ENCODE data around the gene NFASC.

Gene NFASC

GRCh38 chr1:204977318-204977717 is 106.7 kb downstream of the NFASC start:
- Histone ChIP-seq H3K9me3 (replicated peaks; ENCODE audit: insufficient read depth, low read length) (no peaks in the 10 kb centered on the region), H3K9me2 (replicated peaks; ENCODE audit: insufficient read depth, low read length) (no peaks in the 10 kb centered on the region), H2AFZ (ENCODE audit: low read length) (no peak overlapping the region), H3K4me3 (ENCODE audit: low read length) (no peak overlapping the region), H3K79me2 (ENCODE audit: low read length) (no peaks in the 10 kb centered on the region), H3K4me1 (ENCODE audit: low read length) (peaks cover 12% of the 10 kb centered on the region), H3K27me3 (replicated peaks; ENCODE audit: insufficient read depth, low read length) (peaks cover 56% of the 10 kb centered on the region), H3K4me2 (ENCODE audit: low read depth, low read length) (no peak overlapping the region), H3F3A (ENCODE audit: insufficient read depth, low read length) (no peaks in the 10 kb centered on the region), H3K27ac (ENCODE audit: low read length) (no peak overlapping the region), H3K36me3 (replicated peaks; ENCODE audit: insufficient read depth, low read length) (no peaks in the 10 kb centered on the region), H3K9ac (ENCODE audit: low read length) (no peak overlapping the region), H4K20me1 (ENCODE audit: insufficient read depth, low read length) (no peaks in the 10 kb centered on the region)
- DNase-seq, result peak; percentile 15
- TF ChIP-seq EZH2phosphoT487 (IDR thresholded peaks at IDR 0.05; ENCODE audit: low read length), result no peak
- TF ChIP-seq EZH2 (optimal IDR thresholded peaks at IDR 0.05; ENCODE audit: low read depth, low read length), result no peak
- no peak for TF ChIP-seq CTCF (IDR thresholded peaks at IDR 0.05; ENCODE audit: low read length)

DNA sequence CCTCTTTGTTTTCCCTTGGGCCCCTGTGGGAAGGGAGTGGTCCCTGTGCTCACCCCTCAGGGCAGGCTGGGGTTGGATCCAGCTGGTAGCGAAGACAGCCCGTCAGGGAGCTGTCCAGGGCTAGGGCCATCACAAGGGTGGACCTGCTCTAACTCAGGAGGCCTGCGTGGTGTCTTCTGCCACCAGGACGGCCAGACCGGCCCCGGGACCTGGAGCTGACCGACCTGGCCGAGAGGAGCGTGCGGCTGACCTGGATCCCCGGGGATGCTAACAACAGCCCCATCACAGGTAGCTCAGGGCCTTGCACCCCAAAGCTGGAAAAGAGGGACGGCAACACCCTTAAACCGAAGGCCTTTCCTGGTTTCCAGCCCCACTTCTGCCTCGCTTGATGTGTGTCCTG is 108.1 kb downstream of the NFASC start:
- Histone ChIP-seq H2AFZ (ENCODE audit: low read length) (no peak overlapping the region), H3F3A (ENCODE audit: insufficient read depth, low read length) (no peaks in the 10 kb centered on the region), H3K4me1 (ENCODE audit: low read length) (no peaks in the 10 kb centered on the region), H3K79me2 (ENCODE audit: low read length) (no peaks in the 10 kb centered on the region), H3K9ac (ENCODE audit: low read length) (no peak overlapping the region), H3K36me3 (replicated peaks; ENCODE audit: insufficient read depth, low read length) (no peaks in the 10 kb centered on the region), H3K9me3 (replicated peaks; ENCODE audit: insufficient read depth, low read length) (no peaks in the 10 kb centered on the region), H3K4me2 (ENCODE audit: low read depth, low read length) (no peak overlapping the region), H3K4me3 (ENCODE audit: low read length) (no peak overlapping the region), H4K20me1 (ENCODE audit: insufficient read depth, low read length) (no peaks in the 10 kb centered on the region), H3K27me3 (replicated peaks; ENCODE audit: insufficient read depth, low read length) (peaks cover 52% of the 10 kb centered on the region), H3K27ac (ENCODE audit: low read length) (no peak overlapping the region), H3K9me2 (replicated peaks; ENCODE audit: insufficient read depth, low read length) (no peaks in the 10 kb centered on the region)
- no peak for DNase-seq
- TF ChIP-seq EZH2phosphoT487 (IDR thresholded peaks at IDR 0.05; ENCODE audit: low read length) (no peak), CTCF (IDR thresholded peaks at IDR 0.05; ENCODE audit: low read length) (no peak), EZH2 (optimal IDR thresholded peaks at IDR 0.05; ENCODE audit: low read depth, low read length) (no peak)

- Histone ChIP-seq H3K9ac (ENCODE audit: low read length) (no peak overlapping the region), H3K4me3 (ENCODE audit: low read length) (no peak overlapping the region), H3K79me2 (ENCODE audit: low read length) (no peaks in the 10 kb centered on the region), H2AFZ (ENCODE audit: low read length) (no peak overlapping the region), H3K9me3 (replicated peaks; ENCODE audit: insufficient read depth, low read length) (no peaks in the 10 kb centered on the region), H3K9me2 (replicated peaks; ENCODE audit: insufficient read depth, low read length) (no peaks in the 10 kb centered on the region), H3K27ac (ENCODE audit: low read length) (no peak overlapping the region), H3K4me1 (ENCODE audit: low read length) (no peaks in the 10 kb centered on the region), H3K36me3 (replicated peaks; ENCODE audit: insufficient read depth, low read length) (no peaks in the 10 kb centered on the region), H3K4me2 (ENCODE audit: low read depth, low read length) (no peak overlapping the region), H3K27me3 (replicated peaks; ENCODE audit: insufficient read depth, low read length) (peaks cover 49% of the 10 kb centered on the region), H3F3A (ENCODE audit: insufficient read depth, low read length) (no peaks in the 10 kb centered on the region), H4K20me1 (ENCODE audit: insufficient read depth, low read length) (no peaks in the 10 kb centered on the region)
- TF ChIP-seq CTCF (IDR thresholded peaks at IDR 0.05; ENCODE audit: low read length), result no peak
- DNase-seq, result no peak
These were observed 108.6 kb downstream of the NFASC start for GRCh38 chr1:204979306-204979705.

Data from MM.1S (cell line).